Stimulated activated CD8-positive, alpha-beta memory T cell treated with anti-CD3 and anti-CD28 coated beads, Interleukin-4, amount 100 ng/mL, for 48 hours (primary cell): Measurements from ENCODE around the gene CHST9.
"Not testable (repeated sequence)": the region's sequence is repeated elsewhere in the genome, so short reads cannot be mapped to it uniquely, and the experiment has no call there.

Source experiments
- DNase-seq: peaks from one replicate; pipeline ENCODE4 v3.0.0-alpha.2; 2020

The CHST9 gene

DNA sequence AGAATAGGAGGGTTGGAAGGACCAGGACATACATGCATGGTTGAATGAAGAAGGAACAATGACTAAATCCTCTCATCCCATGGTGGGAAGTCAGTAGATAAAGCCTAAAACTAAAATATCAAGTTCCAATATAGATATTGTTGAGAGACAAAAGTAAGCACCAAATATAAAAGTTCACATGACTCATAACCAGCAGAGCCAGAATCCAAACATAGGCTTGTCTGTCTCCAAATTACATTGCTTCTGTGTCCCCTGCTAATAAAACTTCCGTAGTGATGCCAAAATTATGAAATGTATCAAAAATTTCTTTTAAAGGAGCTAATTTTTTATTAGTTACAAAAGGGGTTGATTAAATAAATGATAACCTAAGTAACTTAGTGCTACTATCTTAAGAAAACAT lies 19.7 kb downstream of the CHST9 start:
- no peak for DNase-seq

- DNase-seq, result no peak
These were observed 20.2 kb downstream of the CHST9 start for GRCh38 chr18:27164905-27165304.

DNA sequence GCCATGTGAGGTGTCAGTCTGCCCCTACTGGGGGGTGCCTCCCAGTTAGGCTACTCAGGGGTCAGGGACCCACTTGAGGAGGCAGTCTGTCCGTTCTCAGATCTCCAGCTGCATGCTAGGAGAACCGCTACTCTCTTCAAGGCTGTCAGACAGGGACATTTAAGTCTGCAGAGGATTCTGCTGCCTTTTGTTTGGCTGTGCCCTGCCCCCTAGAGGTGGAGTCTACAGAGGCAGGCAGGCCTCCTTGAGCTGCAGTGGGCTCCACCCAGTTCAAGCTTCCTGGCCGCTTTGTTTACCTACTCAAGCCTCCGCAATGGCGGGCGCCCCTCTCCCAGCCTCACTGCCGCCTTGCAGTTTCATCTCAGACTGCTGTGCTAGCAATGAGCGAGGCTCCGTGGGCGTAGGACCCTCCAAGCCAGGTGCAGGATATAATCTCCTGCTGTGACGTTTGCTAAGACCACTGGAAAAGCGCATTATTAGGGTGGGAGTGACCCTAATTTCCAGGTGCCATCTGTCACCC lies 21.9 kb downstream of the CHST9 start:
- not testable (repeated sequence) for DNase-seq

- not testable (repeated sequence) for DNase-seq
These were observed 35.9 kb downstream of the CHST9 start for GRCh38 chr18:27149240-27149639.

- no peak for DNase-seq
These were observed 40.4 kb downstream of the CHST9 start for GRCh38 chr18:27144672-27145071.

GRCh38 chr18:27143580-27144287 lies 41.4 kb downstream of the CHST9 start:
- DNase-seq, result no peak

DNA sequence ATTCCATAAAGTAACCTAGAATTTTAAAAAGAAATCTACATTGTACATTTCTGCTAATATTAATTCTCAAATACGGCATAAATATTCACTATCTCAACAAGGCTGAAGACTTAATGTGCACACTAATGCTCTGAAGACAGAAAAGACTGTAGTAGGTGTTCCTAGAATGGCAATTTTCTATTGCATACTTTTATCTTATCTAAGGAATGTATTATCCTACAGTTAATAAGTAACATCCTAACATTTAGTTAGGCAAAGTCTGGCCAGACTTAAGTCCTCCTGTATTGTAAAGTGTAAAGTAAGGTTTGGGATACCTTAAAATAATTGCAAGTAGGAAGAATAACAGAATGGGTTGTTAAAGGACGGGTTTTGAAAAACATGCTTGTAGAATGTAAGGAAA lies 42.2 kb downstream of the CHST9 start:
- no peak for DNase-seq

DNA sequence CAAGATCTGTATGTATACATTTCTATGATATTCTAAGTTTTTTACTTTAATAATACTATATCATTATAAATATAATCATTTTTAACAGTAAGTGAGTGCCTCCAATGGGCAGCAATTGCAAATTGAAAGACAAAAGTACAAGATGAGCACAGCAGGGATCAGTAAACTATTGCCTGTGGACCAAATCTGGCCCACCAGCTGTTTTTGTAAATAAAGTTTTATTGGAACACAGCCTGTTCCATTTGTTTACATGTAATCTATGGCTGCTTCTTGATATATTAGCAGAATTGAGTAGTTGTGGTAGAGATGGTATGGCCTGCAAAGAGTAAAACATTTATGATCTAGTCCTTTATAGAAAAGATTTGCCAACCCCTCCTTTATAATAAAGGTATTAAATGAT lies 43.2 kb downstream of the CHST9 start:
- DNase-seq, result no peak

DNA sequence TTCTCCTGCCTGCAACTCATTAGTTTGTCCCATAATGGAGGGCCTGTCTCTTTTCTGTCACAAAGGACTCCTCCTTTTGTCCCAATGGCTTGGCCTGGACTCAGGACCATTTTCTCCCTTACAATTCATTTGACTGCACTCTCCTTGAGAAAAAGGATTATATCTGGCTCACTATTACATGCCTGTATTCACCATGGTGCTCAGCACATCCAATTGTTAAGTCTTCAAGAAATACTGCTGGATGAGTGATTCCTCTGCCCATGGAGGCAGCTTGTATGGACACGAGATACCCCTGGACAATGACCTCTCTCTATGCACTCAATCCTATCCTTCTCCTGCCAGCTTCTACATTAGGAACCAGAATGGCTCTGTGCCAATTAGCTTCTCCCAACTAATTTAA lies 47.0 kb downstream of the CHST9 start:
- no peak for DNase-seq

DNA sequence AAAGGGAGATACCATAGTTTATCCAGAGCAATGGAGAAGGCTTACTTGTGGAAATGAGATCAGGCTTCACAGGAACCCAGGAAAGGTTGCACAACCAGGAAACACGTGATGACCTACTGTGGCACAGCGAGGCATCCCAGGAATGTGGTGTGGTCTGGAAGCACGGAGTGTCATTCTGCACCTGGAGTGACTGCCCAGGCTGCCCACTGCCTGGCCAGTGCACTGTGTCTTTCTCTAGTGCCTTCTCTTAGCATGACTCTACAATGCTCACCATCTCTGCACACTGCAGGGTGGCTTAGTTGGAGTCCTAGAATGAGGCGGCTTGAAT lies 48.9 kb downstream of the CHST9 start:
- DNase-seq, result no peak

DNA sequence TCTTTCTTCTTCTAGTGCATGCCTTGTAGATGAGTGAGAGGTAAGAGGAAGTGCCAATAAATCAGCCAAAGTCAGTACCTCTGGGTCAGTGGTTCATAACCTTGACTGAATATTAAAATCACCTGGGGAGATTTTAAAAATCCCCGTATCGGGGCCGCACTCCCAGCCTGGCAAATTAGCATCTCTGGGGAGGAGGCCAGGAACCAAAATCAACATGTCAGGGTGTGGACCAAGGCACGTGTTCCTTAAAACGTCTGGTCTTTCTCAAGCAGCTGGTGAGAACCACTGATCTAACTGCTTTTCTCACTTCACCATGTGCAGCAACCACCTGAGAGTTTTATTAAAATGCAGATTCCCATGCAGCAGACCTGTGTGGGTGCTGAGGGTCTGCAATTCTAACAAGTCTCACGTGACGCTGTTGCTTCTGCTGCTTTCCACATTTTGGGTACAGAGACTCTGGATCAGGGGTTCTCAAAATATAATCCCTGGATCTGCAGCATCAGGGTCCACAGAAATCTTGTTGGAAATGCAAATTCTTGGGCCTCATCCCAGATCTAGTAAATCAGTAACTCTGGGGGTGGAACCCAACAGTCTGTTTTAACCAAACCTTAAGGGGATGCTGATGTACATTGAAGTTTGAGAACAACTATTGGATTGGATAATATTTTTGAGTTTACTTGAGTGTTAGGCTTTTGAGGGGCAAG lies 49.5 kb downstream of the CHST9 start:
- no peak for DNase-seq

DNA sequence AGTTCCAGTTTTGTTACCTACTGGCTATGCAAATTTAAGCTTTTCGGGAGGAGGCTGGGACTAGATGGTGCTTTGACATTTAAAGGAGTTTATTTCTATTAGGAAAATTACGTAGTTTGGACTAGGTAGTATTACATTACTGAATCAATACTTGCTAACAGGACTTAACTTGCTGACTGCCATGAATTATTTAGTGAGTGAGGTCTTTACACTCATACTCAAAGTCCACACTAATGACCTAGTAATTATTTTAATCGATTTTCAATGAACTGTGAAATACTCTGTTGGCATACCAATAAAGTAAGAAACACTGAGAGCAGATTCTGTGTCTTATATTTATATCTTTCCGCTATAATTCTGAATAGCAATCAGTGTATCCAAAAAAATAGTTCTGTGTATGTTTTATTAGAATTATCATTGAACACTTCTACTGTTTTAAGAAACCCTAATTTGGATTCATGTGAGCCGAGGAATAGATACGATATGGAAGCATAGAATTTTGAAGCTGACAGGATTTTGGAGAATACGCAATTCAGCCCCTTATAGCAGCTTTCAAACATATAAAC lies 55.0 kb downstream of the CHST9 start:
- no peak for DNase-seq

DNA sequence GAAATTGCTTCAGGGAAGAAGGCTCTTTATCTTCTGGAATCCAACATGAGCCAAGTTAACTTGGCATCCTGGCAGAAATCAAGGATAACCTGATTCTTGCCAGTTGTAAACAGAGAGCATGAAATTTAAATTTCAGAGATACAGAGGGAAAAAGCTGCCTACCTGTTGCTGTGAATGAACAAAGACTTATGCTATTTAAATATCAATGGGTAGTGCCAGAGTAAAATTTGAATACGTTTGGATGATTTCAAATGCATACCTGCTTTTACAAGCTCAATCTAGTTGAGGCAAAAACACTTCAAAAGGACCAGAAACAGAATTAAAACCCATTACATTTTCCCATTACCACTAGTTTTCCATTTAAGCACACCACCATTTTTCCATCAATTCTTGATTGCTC lies 60.9 kb downstream of the CHST9 start:
- no peak for DNase-seq

GRCh38 chr18:27121108-27121507 lies 64.0 kb downstream of the CHST9 start:
- DNase-seq, result no peak

DNA sequence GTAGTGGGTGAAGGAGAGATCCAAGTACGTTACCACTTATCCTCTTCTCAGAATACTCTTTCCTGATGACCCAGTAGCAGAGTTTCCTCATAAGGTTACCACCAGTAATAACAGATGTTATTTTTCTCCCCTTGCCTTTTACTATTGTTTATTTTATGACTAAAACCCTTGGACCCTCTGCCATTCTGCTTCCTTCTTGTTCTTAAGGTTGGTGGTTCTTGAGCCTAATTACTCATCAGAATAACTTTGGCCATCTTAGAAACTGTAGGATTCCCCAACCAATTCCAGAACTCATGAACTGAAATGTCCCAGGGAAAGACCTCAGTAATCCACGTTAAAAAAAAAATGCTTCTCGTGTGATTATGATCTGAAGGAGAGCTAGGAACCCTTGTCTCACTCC lies 64.9 kb downstream of the CHST9 start:
- no peak for DNase-seq

GRCh38 chr18:27118973-27119372 lies 66.1 kb downstream of the CHST9 start:
- no peak for DNase-seq

DNA sequence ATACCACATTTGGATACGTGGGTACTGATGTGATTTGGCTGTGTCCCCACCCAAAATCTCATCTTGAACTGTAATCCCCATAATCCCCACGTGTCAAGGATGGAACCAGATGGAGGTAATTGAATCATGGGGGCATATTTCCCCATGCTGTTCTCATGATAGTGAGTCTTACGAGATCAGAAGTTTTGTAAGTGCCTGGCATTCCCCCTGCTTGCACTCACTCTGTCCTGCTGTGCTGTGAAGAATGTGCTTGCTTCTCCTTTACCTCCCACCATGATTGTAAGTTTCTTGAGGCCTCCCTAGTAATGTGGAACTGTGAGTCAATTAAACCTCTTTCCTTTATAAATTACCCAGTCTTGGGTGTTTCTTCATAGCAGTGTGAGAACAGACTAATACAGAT lies 70.3 kb downstream of the CHST9 start:
- DNase-seq, result no peak

- no peak for DNase-seq
These were observed 71.8 kb downstream of the CHST9 start for GRCh38 chr18:27113358-27113757.

GRCh38 chr18:27110319-27110718 lies 74.8 kb downstream of the CHST9 start:
- no peak for DNase-seq

DNA sequence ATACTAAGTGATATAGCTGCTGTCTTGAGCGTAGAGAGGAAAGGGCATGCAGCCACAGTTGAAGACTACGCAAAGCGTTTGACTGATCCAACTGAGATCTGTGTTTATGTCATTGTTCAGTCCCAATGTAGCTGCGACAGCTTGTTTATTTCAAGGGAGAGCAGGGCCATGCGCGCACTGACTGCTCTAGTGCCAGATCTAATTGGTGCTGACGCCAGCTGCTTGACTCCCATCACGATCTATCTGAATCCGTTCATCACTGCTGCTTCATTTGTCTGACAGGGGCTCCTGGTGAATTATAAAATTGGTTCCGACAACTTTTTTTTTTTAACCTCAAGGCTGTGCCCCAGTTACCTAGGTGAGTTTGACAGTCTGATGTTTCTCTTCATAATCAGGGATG lies 75.7 kb downstream of the CHST9 start:
- DNase-seq, result no peak

DNA sequence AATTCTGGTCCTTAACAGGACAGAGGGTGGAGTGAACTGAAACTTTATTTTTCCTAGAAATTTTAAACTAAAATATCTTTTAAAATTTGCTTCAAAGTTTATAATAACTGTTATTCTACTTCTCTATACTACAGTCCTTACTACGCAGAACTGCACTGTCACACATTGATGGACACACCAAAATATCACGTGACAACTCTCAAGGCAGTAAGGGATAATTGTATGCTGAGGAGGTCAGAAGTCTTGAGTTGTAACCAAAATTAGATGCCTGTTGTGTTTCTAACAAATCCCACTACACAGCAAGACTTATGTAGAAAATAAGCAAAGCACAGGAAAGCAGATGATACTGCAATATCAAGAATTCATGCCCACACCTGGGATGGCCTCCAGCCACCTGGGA lies 76.3 kb downstream of the CHST9 start:
- no peak for DNase-seq

GRCh38 chr18:27104743-27105142 lies 80.4 kb downstream of the CHST9 start:
- DNase-seq, result no peak

DNA sequence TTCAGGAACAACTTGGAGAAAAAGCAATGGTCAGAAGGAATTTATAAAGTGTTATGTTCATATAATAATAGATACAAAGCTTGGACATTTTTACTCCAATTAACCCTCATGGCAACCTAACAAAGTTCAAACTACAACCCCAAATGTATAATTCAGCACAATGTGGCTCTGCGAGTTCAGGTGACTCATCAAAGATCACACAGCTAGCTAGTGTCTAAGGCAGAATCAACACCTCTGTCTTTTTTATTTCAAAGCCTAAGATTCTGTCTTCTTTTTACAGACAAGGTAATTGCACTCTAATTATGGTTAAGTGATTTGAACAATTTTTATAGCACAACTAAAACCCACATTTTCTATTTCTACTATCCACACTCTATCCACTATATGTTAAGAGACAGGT lies 90.5 kb downstream of the CHST9 start:
- DNase-seq, result no peak

DNA sequence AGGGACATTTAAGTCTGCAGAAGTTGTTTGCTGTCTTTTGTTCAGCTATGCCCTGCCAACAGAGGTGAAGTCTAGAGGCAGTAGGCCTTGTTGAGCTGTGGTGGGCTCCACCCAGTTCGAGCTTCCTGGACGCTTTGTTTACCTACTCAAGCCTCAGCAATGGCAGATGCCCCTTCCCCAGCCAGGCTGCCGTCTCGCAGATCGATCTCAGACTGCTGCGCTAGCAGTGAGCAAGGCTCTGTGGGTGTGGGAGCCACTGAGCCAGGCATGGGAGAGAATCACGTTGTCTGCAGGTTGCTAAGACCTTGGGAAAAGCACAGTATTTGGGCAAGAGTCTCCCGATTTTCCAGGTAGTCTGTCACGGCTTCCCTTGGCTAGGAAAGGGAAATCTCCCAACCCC lies 91.8 kb downstream of the CHST9 start:
- not testable (repeated sequence) for DNase-seq
